A673 (cell line): ENCODE measurements around the gene ADGRL4.
"Not testable (repeated sequence)": the region's sequence is repeated elsewhere in the genome, so short reads cannot be mapped to it uniquely, and the experiment has no call there.

Source experiments
- CTCF ChIP-seq: fragments of 300-800, 200-600 bp; sonication (generic); conservative IDR thresholded peaks from 2 replicates; pipeline ENCODE4 v1.5.1; 2017; ENCODE audit warnings: low read depth, mild to moderate bottlenecking, antibody characterized with exemption, low read length, moderate library complexity, mixed read lengths
- EZH2 ChIP-seq: fragments of 200-600 bp; sonication (generic); IDR thresholded peaks from 2 replicates; pipeline ENCODE4 v1.6.1; 2017; ENCODE audit warnings: borderline replicate concordance, low read depth, mild to moderate bottlenecking, mixed read lengths, antibody characterized with exemption, low read length; ENCODE audit not compliant: poor library complexity, severe bottlenecking

- not testable (repeated sequence) for TF ChIP-seq CTCF, EZH2
Observed at GRCh38 chr1:78967091-78967490, 39.4 kb downstream of the ADGRL4 start.
